GM20000 (cell line): ENCODE measurements around the gene PPL.

Experiments
- DNase-seq: peaks from one replicate; pipeline ENCODE4 v3.0.0; 2012; ENCODE audit warnings: low spot score
- CTCF ChIP-seq: IDR thresholded peaks from 2 replicates; pipeline ENCODE4 v1.5.1; 2012; ENCODE audit warnings: mild to moderate bottlenecking, control low read depth; ENCODE audit errors: extremely low read depth, missing control alignments

The PPL gene

GRCh38 chr16:4840984-4841383, 96.0 kb downstream of the PPL start:
- no peak for TF ChIP-seq CTCF
- no peak for DNase-seq

- no peak for TF ChIP-seq CTCF
- DNase-seq = no peak
Observed at GRCh38 chr16:4839942-4840341, 97.0 kb downstream of the PPL start.

- TF ChIP-seq CTCF = no peak
- DNase-seq = peak; percentile 25
Observed at GRCh38 chr16:4837733-4838501, 99.0 kb downstream of the PPL start.

GRCh38 chr16:4836727-4837126, 100.2 kb downstream of the PPL start:
- DNase-seq = no peak
- TF ChIP-seq CTCF = no peak

- no peak for TF ChIP-seq CTCF
- DNase-seq = no peak
Observed at GRCh38 chr16:4833584-4833983, 103.4 kb downstream of the PPL start.

- DNase-seq = no peak
- no peak for TF ChIP-seq CTCF
Observed at GRCh38 chr16:4832698-4833343, 104.1 kb downstream of the PPL start.
